Erythroblast (primary cell): ENCODE results near the gene PGLYRP2.

Experiments
- DNase-seq, 2 experiments: peaks; one replicate each; lab custom pipeline; 2025; lab: John Stamatoyannopoulos, UW
- GATA1 ChIP-seq: IDR thresholded peaks from 2 replicates; pipeline ENCODE4 v1.6.1; 2011; ENCODE audit warnings: low read depth, mild to moderate bottlenecking, control low read depth, low read length, moderate library complexity
- POLR2A ChIP-seq: IDR thresholded peaks from 2 replicates; pipeline ENCODE4 v1.6.1; 2011; ENCODE audit warnings: mild to moderate bottlenecking, low read length

Gene PGLYRP2

GRCh38 chr19:15453906-15454860 lies 25.1 kb downstream of the PGLYRP2 start:
- DNase-seq: no peak
- TF ChIP-seq GATA1 (no peak), POLR2A (no peak)

GRCh38 chr19:15453091-15453578 lies 26.2 kb downstream of the PGLYRP2 start:
- TF ChIP-seq POLR2A (no peak), GATA1 (no peak)
- no peak for DNase-seq

- peak; percentile 78 to 80 for DNase-seq
- no peak for TF ChIP-seq GATA1
- no peak for TF ChIP-seq POLR2A
Observed at GRCh38 chr19:15452111-15453047, 26.9 kb downstream of the PGLYRP2 start.

GRCh38 chr19:15450528-15450890 lies 28.8 kb downstream of the PGLYRP2 start:
- TF ChIP-seq POLR2A (no peak), GATA1 (no peak)
- DNase-seq: peak in 1 of 2 experiments; percentile 35

- no peak for TF ChIP-seq GATA1
- TF ChIP-seq POLR2A: no peak
- peak; percentile 87 to 88 for DNase-seq
Observed at GRCh38 chr19:15449620-15450527, 29.4 kb downstream of the PGLYRP2 start, which contains the start of gene WIZ. WIZ (minus strand) TSS chr19:15449956; CDS start chr19:15448307, 1,649 bp downstream.

GRCh38 chr19:15448778-15449619 lies 30.3 kb downstream of the PGLYRP2 start:
- DNase-seq: peak in 1 of 2 experiments; percentile 25

GRCh38 chr19:15448044-15448777 lies 31.1 kb downstream of the PGLYRP2 start:
- peak; percentile 21 to 24 for DNase-seq
- TF ChIP-seq POLR2A (no peak), GATA1 (no peak)

More at GRCh38 chr19:15448778-15449619, 30.3 kb downstream of the PGLYRP2 start:
- TF ChIP-seq POLR2A (no peak), GATA1 (no peak)

GRCh38 chr19:15447057-15447456 lies 32.2 kb downstream of the PGLYRP2 start:
- no peak for TF ChIP-seq GATA1
- no peak for TF ChIP-seq POLR2A
- DNase-seq: no peak

GRCh38 chr19:15445807-15446376 lies 33.4 kb downstream of the PGLYRP2 start:
- no peak for DNase-seq
- TF ChIP-seq POLR2A: no peak
- no peak for TF ChIP-seq GATA1

GRCh38 chr19:15445227-15445605 lies 34.1 kb downstream of the PGLYRP2 start:
- no peak for DNase-seq
- TF ChIP-seq GATA1 (no peak), POLR2A (no peak)

- no peak for DNase-seq
- TF ChIP-seq POLR2A: no peak
- no peak for TF ChIP-seq GATA1
Observed at GRCh38 chr19:15444505-15445226, 34.6 kb downstream of the PGLYRP2 start.
